ENCODE measurements around the gene VARS2.
A peak's percentile ranks its signal among the peaks of the same experiment; 100 is the strongest.

VARS2 gene

DNA sequence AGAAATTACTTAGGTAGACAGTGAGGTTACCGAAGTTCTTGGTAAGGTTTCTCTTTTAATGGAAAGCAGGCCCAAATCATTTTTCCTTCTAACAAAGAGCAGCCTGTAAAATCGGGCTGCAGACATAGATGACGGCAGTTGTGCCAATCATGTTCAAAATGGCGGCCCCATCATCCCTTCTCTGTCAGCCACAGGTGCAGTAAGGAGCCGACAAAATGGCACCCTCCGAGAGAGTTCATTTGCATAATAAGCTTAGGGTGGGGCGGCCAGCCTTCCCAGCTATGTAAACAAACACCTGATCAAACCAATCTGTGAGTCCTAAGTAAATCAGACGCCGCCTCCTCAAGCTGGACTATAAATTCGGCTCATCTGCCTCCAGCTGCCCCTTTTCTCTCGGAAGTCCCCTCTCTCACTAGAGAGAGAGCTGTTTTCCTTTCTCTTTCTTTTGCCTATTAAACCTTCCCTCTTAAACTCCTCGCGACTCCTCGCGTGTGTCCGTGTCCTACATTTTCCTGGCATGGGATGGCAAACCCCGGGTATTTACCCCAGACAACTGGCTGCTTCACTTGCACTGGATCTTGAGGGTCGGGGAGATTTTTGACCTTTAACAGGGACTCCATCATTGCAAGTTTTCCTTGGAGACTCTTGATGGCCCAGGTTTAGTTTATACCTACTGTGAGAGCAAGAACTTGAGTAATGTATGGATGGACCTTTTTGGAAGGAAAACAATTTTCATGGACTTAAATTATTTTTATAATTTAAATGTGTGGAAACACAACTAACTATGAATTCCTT lies 38.6 kb upstream of the VARS2 start:
- TF ChIP-seq MAX (IDR thresholded peaks at IDR 0.05; ENCODE audit: low read depth, low read length): no peak
- no peak for TF ChIP-seq POLR2A (IDR thresholded peaks at IDR 0.05; ENCODE audit: extremely low read depth, insufficient read length)
- TF ChIP-seq MYC (IDR thresholded peaks at IDR 0.05; ENCODE audit: low read depth, low read length): no peak
- TF ChIP-seq CTCF (IDR thresholded peaks at IDR 0.05; ENCODE audit: low read depth, low read length): no peak
- DNase-seq (ENCODE audit: low read depth): no peak

GRCh38 chr6:30876039-30876730 lies 37.9 kb upstream of the VARS2 start:
- TF ChIP-seq CTCF (IDR thresholded peaks at IDR 0.05; ENCODE audit: low read depth, low read length): no peak
- TF ChIP-seq POLR2A (IDR thresholded peaks at IDR 0.05; ENCODE audit: extremely low read depth, insufficient read length): no peak
- no peak for TF ChIP-seq MAX (IDR thresholded peaks at IDR 0.05; ENCODE audit: low read depth, low read length)
- no peak for TF ChIP-seq MYC (IDR thresholded peaks at IDR 0.05; ENCODE audit: low read depth, low read length)
- no peak for DNase-seq (ENCODE audit: low read depth)
- no peak overlapping the region for H3K4me3 ChIP-seq (ENCODE audit: low read depth, low read length)

More for the DNA sequence above, 38.6 kb upstream of the VARS2 start:
- no peak overlapping the region for H3K4me3 ChIP-seq (ENCODE audit: low read depth, low read length)

GRCh38 chr6:30877419-30878262 lies 36.4 kb upstream of the VARS2 start:
- DNase-seq (ENCODE audit: low read depth): peak; percentile 80
- TF ChIP-seq MAX (IDR thresholded peaks at IDR 0.05; ENCODE audit: low read depth, low read length) (no peak), MYC (IDR thresholded peaks at IDR 0.05; ENCODE audit: low read depth, low read length) (no peak), CTCF (IDR thresholded peaks at IDR 0.05; ENCODE audit: low read depth, low read length) (peak; percentile 92), POLR2A (IDR thresholded peaks at IDR 0.05; ENCODE audit: extremely low read depth, insufficient read length) (no peak)
- no peak overlapping the region for H3K4me3 ChIP-seq (ENCODE audit: low read depth, low read length)

DNA sequence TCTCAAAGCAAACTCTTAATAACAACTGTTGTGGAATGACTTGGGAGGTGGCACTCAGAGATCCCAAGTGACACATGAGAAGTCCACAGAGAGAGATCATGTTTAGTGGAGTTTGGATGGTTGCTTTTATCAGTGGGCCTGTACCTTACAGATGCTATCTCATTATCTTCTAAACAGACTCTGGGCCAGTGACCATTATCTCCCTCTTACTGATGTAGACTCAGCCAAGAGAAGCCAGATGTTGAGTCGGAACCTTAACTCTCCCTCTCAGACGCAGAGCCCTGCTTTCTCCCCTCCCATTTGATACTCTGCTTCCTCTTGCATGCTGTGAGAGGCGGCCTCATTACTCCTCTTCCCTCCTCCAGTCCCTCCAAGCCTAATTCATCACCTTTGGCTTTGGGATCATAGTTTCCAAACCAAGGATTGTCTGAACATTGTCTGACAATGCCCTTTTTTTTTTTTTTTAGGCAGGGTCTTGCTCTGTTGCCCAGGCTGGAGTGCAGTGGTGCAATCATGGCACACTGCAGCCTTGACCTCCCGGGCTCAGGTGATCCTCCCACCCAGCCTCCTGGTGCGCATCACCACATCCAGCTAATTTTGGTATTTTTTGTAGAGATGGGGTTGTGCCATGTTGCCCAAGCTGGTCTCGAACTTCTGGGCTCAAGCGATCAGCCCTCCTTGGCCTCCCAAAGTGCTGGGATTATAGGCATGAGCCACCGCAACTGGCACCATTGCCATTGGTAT lies 34.2 kb upstream of the VARS2 start:
- TF ChIP-seq MAX (IDR thresholded peaks at IDR 0.05; ENCODE audit: low read depth, low read length): no peak
- no peak for TF ChIP-seq POLR2A (IDR thresholded peaks at IDR 0.05; ENCODE audit: extremely low read depth, insufficient read length)
- no peak for TF ChIP-seq MYC (IDR thresholded peaks at IDR 0.05; ENCODE audit: low read depth, low read length)
- no peak for TF ChIP-seq CTCF (IDR thresholded peaks at IDR 0.05; ENCODE audit: low read depth, low read length)
- H3K4me3 ChIP-seq (ENCODE audit: low read depth, low read length): no peak overlapping the region
- no peak for DNase-seq (ENCODE audit: low read depth)

DNA sequence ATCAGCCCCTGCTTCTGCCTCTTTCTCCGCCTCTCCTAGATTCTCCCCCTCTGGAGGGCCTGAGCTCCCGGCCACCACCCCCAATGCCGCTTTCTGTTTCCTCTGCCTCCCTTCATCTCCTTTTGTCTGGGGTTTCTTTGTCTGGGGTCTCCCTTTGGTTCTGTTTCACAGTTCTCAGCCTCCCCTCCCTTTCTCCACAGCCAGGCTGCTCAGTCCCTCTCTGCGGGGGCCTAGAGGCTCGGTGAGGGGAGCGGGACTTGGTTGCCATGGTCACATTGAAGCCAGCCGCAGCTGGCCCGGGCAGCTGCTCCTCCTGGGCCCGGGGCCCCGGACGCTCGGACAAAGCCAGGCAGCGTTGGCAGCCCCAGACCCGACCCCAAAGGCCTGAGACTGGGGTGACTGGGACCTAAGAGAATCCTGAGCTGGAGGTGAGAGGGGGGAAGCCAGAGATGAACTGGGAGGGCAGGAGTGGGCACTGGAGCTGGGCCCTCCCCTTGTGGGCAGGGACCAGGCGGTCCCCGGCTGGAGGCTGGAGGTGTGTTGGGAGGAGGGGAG lies 33.3 kb upstream of the VARS2 start:
- no peak for TF ChIP-seq POLR2A (IDR thresholded peaks at IDR 0.05; ENCODE audit: extremely low read depth, insufficient read length)
- TF ChIP-seq CTCF (IDR thresholded peaks at IDR 0.05; ENCODE audit: low read depth, low read length): no peak
- DNase-seq (ENCODE audit: low read depth): no peak
- no peak overlapping the region for H3K4me3 ChIP-seq (ENCODE audit: low read depth, low read length)

Data from NB4 (cell line).